ENCODE data around the gene SH3RF3.

SH3RF3 gene

GRCh38 chr2:109288544-109289368 lies 159.8 kb downstream of the SH3RF3 start:
- no peak for DNase-seq (ENCODE audit: low read depth)

GRCh38 chr2:109289504-109290222 lies 160.7 kb downstream of the SH3RF3 start:
- DNase-seq (ENCODE audit: low read depth), result no peak

DNA sequence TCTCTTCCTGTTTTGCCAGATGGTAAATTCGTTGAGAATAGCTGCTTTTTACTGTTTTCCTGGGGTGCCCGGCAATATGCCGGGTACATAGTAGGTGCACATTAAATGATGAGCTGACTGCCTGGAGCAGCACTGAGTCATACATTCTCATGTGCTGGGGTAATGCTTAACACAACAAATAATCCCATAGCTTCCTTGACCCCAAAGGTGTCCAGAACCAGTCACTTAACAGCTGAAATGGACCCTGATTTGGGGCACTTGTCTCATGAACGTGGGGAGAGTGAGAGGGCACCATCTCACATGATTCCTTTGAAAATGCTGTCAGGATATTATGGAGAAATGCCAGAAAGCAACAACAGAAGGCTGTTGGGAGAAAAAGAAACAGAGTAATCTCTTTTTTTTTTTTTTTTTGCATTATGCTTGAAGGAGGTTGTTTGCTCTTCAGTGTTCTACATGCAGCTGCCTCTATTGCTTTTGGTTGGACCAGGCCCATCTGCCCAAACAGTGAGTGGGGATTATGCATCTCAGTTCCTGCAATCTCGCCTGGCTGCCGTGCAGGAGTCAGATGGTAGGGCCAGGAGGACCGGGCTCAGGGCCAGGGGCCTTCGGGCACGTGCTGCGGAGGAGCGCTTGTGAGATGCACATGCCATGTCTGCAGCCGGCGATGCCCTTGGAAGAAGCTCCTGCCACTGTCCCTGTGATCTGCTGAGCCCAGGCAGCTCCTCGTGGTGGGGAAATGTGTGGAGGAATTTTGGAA lies 162.1 kb downstream of the SH3RF3 start:
- no peak for DNase-seq (ENCODE audit: low read depth)

- no peak for DNase-seq (ENCODE audit: low read depth)
Measured at GRCh38 chr2:109292386-109292785, 163.4 kb downstream of the SH3RF3 start.

DNA sequence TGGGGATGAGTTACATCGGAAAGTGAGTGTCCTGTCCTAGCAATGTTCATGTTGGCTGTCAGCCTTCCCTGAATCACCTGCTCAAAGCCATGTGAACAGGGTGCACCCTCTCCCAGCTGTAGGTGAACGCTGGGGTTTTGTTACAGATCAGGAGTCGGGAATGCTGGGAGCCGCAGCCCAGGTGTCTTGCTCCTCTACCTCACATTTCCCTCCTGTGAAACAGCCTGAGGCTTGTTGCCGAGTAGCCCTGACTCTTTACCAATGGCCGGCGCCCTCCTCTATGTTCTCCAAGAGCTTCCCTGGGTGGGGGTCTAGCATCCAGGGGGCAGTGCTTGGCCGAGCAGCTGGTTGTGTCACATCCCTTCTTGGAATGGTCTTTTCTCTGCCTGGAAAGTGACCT lies 164.7 kb downstream of the SH3RF3 start:
- DNase-seq (ENCODE audit: low read depth), result no peak

DNA sequence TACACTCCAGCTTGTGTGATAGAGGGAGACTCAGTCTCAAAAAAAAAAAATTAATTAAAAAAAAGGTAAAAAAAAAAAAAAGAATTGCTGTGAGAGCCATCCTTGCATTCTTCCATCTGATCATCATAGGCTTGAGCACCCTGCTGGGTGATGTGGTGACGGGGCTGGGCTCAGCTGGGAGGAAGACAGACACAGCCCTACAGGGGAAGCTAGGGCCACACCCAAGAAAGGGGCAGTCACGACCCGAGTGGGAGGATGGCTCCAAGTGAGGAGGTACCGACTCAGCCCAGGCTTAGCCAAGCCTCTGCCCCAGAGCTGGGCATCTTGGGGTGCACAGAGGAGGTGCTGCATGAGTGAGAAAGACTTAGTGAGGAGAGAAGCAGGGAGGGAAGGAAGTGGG lies 165.5 kb downstream of the SH3RF3 start:
- no peak for DNase-seq (ENCODE audit: low read depth)

GRCh38 chr2:109295070-109295780 lies 166.2 kb downstream of the SH3RF3 start:
- DNase-seq (ENCODE audit: low read depth), result no peak

GRCh38 chr2:109295781-109296117 lies 166.7 kb downstream of the SH3RF3 start:
- no peak for DNase-seq (ENCODE audit: low read depth)

GRCh38 chr2:109297566-109298490 lies 168.8 kb downstream of the SH3RF3 start:
- no peak for DNase-seq (ENCODE audit: low read depth)

DNA sequence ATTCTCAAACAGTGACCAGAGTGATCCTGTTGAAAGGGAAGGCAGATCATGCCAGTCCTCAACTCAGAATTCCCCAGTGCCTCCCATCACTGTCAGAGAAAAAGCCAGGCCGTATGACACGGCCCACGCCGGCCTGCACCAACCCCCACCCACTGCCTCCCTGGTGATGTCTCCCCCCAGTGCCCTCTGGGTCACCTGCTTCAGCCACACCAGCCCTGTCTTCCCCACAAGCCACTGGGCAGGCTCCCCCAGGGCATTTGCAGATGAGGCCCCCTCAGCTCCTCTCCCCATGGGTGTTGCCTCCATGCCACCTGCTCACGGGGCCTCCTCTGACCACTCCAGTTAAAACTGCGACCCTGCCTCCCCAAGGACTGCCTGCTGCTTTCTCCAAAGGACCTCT lies 169.8 kb downstream of the SH3RF3 start:
- DNase-seq (ENCODE audit: low read depth), result no peak

DNA sequence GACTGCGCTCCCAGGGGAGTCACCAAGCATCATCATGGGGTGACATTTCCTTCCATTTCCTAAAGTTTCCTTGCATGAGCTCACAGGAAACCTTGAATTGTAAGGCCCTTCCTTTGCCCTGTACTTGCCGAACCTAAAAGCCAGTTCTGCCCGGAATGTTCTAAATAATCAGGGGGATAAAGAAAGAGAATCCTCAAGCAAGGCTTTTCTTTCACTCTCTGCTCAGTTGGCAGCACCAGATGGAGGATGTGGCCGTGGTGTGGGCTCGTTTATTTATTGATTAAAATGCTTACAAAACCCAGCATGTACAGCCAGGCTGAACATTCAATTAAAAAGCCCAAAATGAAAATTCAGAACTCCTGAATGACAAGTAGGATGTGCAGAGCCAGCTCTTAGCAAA lies 170.5 kb downstream of the SH3RF3 start:
- no peak for DNase-seq (ENCODE audit: low read depth)

DNA sequence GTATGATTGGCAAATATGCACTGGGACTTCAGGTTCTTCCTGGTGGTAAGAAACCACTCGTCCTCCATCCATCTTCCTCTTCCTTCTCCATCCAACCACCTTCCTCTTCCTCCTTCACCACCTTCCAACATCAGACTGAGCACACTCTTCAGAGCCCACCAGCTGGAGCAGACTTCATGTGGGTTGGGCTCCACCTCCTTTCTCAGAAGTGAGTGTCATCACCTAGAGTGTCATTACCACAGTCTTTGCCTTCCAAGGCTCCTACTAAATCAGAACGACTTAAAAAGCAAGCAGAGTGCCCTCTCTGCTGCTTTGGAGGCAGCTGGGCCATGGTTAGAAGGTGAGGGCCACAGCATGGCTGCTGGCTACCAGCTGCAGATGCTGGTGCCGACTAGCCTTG lies 171.6 kb downstream of the SH3RF3 start:
- DNase-seq (ENCODE audit: low read depth), result no peak

GRCh38 chr2:109301746-109302145 lies 172.7 kb downstream of the SH3RF3 start:
- no peak for DNase-seq (ENCODE audit: low read depth)

DNA sequence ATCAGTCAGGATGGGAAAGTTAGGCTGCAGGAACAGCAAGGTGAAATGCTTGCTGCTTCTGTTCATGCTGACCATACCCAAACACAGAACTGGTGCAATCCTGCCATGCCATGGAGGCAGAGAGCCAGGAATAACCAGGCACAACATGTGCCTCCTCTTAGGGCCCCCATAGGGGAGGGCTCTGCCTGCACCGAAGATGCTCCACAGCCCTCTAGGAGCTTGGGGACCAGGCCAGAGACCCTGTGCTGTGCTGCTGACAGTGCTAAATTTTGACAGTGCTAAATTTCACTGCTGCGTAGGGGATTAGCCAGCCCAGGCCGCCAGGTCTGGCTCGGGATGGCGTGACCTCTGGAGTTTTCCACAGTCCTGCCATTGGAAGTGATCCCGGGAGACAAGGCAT lies 173.3 kb downstream of the SH3RF3 start:
- no peak for DNase-seq (ENCODE audit: low read depth)

GRCh38 chr2:109304242-109304641 lies 175.2 kb downstream of the SH3RF3 start:
- no peak for DNase-seq (ENCODE audit: low read depth)

DNA sequence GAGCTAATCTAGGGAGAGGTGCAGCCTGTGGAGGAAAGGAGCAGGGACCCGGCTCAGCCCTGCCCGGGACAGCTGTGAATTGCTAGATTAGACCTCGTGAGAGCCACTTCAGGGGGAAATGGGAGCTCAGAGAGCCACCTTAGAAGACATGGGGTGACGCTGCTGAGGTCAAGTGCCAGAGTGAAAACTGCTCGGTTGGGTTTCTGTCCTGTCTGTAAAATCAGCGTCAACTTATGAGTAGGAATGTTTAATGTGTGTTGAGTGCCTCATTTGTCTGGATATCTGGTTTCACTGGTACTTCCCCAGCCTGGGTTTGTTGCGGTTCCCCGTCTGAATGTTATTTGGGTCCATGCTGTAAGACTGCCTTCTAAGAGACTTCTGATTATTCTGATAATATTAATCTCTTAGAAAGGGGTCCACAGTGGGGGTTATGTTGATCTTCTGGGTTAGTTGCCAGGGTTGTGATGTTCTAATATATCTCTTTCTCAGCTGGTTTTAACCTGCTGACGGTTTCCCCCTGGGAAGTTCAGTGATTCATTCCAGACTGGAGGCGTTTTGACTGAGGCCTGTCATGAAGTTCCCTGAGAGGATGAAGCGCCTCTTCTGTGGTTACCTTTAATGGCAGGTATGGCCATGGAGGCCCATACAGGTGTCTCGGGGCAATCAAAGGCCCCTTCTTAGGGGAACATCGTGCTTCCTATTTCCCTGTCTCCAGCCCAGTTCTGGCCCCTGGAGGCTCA lies 175.9 kb downstream of the SH3RF3 start:
- DNase-seq (ENCODE audit: low read depth), result no peak

DNA sequence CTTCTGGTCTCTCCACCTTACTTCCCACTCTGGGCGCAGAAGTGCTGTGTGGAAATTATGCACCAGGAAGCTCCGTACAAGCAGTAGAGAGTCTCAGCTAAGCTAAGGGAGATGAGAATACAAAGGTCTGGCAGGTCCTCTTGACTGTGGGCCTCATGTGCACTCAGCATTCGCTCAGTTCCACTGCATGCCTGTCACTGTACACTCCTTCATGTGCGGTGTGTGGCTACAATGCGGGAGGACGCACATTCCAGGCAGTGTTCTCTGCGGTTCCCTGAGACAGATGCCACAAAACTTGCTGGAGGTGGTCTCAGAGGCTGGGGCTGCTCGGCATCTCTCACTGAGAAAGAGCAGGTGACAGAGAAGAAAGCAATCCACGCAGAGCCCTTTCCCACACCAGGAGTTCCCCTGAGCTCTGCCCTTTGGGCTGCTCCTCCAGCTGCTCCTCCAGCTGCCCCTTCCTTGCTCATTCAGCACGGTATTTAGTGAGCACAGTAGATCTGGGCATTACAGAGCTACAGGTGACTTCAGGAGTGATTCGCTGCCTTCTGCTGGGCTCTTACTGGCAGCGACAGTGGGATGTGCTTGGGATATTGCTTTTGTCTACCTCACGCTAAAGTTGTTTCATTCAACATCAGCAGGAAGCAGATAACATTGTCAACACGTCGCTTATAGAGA lies 176.6 kb downstream of the SH3RF3 start:
- DNase-seq (ENCODE audit: low read depth), result no peak

- DNase-seq (ENCODE audit: low read depth), result no peak
Measured at GRCh38 chr2:109306190-109306589, 177.2 kb downstream of the SH3RF3 start.

GRCh38 chr2:109311771-109312170 lies 182.8 kb downstream of the SH3RF3 start:
- DNase-seq (ENCODE audit: low read depth), result no peak

GRCh38 chr2:109312902-109313301 lies 183.9 kb downstream of the SH3RF3 start:
- no peak for DNase-seq (ENCODE audit: low read depth)

All from activated T-cell treated with anti-CD3 and anti-CD28 coated beads for 24 hours (primary cell).